Stomach (tissue), 19 donors: ENCODE measurements around the gene LRIG2. TPM values are rescaled to one million over a fixed set of nuclear protein-coding genes. Genes with fewer than 3 reads are reported as not detected.
"Not testable (repeated sequence)": the region's sequence is repeated elsewhere in the genome, so short reads cannot be mapped to it uniquely, and the experiment has no call there.

Experiments
- DNase-seq, 2 donors: peaks; one replicate each; pipeline versions ENCODE4 v3.0.0 to v3.0.0-alpha.2; 2013 to 2019
- H3K27ac ChIP-seq, 5 donors: fragments of 200-600 bp in 4 of 5; sonication (generic) in 4 of 5; one replicate each; pipeline ENCODE4 v1.5.1; 2013 to 2019; ENCODE audit warnings: mild to moderate bottlenecking in 1 of 5, moderate library complexity in 1 of 5
- H3K27me3 ChIP-seq, 3 donors: fragments of 200-600 bp; sonication (generic); one replicate each; pipeline ENCODE4 v1.5.1; 2017 to 2019; ENCODE audit warnings: mixed run types in 1 of 3
- H3K36me3 ChIP-seq, 4 donors: fragments of 200-600 bp; sonication (generic); 1 replicate in 3 of 4; 2 replicates in 1 of 4; pipeline ENCODE4 v1.5.1; 2016 to 2019
- H3K4me1 ChIP-seq, 4 donors: fragments of 200-600 bp; sonication (generic); one replicate each; pipeline ENCODE4 v1.5.1; 2016 to 2019
- H3K4me3 ChIP-seq, 4 donors: fragments of 200-600 bp; sonication (generic) in 3 of 4; one replicate each; pipeline ENCODE4 v1.5.1; 2016 to 2019; ENCODE audit warnings: mild to moderate bottlenecking in 1 of 4
- H3K9me3 ChIP-seq, 4 donors: fragments of 200-600 bp; sonication (generic); one replicate each; pipeline ENCODE4 v1.5.1; 2016 to 2019
- CTCF ChIP-seq, 7 experiments: fragments of 450-650 bp in 4 of 7; fragments of 200-600 bp in 3 of 7; sonication (generic) in 3 of 7; IDR thresholded peaks; one replicate each; pipeline ENCODE4 v1.5.1; 2016 to 2019; ENCODE audit warnings: antibody characterized with exemption in 7 of 7, control low read depth in 2 of 7, mild to moderate bottlenecking in 1 of 7
- EP300 ChIP-seq: sonication (generic); formaldehyde crosslinking; IDR thresholded peaks from one replicate; pipeline ENCODE4 v1.6.1; 2017; ENCODE audit warnings: antibody characterized with exemption
- POLR2A ChIP-seq, 4 donors: fragments of 450-650 bp; IDR thresholded peaks; one replicate each; pipeline ENCODE4 v1.6.1; 2016; ENCODE audit warnings: antibody characterized with exemption in 4 of 4, control low read depth in 2 of 4, mild to moderate bottlenecking in 1 of 4, moderate library complexity in 1 of 4
- POLR2AphosphoS5 ChIP-seq, 3 donors: sonication (generic); formaldehyde crosslinking; IDR thresholded peaks; one replicate each; pipeline ENCODE4 v1.6.1; 2016; ENCODE audit warnings: antibody characterized with exemption in 3 of 3
- WGBS, 5 donors: extraction: QIAGEN DNeasy Blood & Tissue Kit in 3 of 5; methylation state at CpG; one replicate each; pipeline versions ENCODE4 v1.1.5 to v1.1.7; 2013 to 2018; 5-methylcytosine and 5-hydroxymethylcytosine counted together
- intact Hi-C: fragments of 100-400 bp; cut with DNase I; formaldehyde crosslinking; loops from one replicate; pipeline ENCODE4 v1.15.1; 2023; ENCODE audit warnings: low total_unique reads
- long read RNA-seq, 10 donors: transcript quantifications; one replicate each; lab custom pipeline, GENCODE V29; 2026
- polyA plus RNA-seq, 3 donors: library from polyadenylated mRNA; stranded (reverse); fragments of 200-250 nt; gene quantifications; one replicate each; pipeline ENCODE4 v1.2.3, GENCODE V29; 2013
- total RNA-seq, 5 donors: library from RNA; depleted of rRNA; stranded (reverse); fragments of >200 nt; gene quantifications; one replicate each; pipeline versions ENCODE4 v1.1.0 to v1.2.3, GENCODE V29; 2014 to 2016
- donor health status: healthy with polysubstance abuse.
- donor health status: Bipolar disorder and iron deficiency.
- donor health status: healthy.

The LRIG2 gene
- 10 to 100 TPM; 11.7 to 47.0 (median 15.6) TPM for total RNA-seq
- polyA plus RNA-seq = 1 to 10 TPM in 2 of 3 donors, under 1 TPM in 1; 0.87 to 3.1 (median 2.1) TPM
- long read RNA-seq, donor 1 = 0 reads
- long read RNA-seq, donor 2 = 0 reads
- long read RNA-seq, donor 3 = 0 reads
- long read RNA-seq, donor 4 = 0 reads
- long read RNA-seq, donor 5, partial matches to known transcripts = 7 of 7 reads
- long read RNA-seq, donor 5, other reads (novel, unspliced or antisense) = 0 of 7 reads
- long read RNA-seq, donor 6 = 0 reads
- long read RNA-seq, donor 7 = 0 reads
- long read RNA-seq, donor 8 = 0 reads
- long read RNA-seq, donor 9 = 0 reads
- long read RNA-seq, donor 10, full-length matches to known transcripts = 1 of 1 reads
- long read RNA-seq, donor 10, partial matches to known transcripts = 0 of 1 reads
- long read RNA-seq, donor 10, other reads (novel, unspliced or antisense) = 0 of 1 reads

- H3K36me3 ChIP-seq = peaks cover 0 to 11% (median 10%) of the 10 kb centered on the region in 4 donors
- peaks cover 21 to 46% (median 37%) of the 10 kb centered on the region in 4 donors for H3K4me1 ChIP-seq
- TF ChIP-seq POLR2AphosphoS5 (IDR thresholded peaks at IDR 0.05) (peak; percentile 64 to 96 (median 91)), EP300 (no peak), POLR2A (IDR thresholded peaks at IDR 0.05) (peak in 1 of 4 donors; percentile 73), CTCF (IDR thresholded peaks at IDR 0.05) (peak in 5 of 7 experiments; percentile 79 to 93 (median 88))
- DNase-seq = peak; percentile 99
- H3K27me3 ChIP-seq = no peaks in the 10 kb centered on the region
- peak within 1 kb of the TSS; percentile 81 to 90 (median 88) for H3K4me3 ChIP-seq
- 0% methylated on average over 29 to 49 of the region's 49 CpGs for WGBS, 5 donors
- no peaks in the 10 kb centered on the region for H3K9me3 ChIP-seq
- intact Hi-C loops = no loop called here
- peak within 1 kb of the TSS; percentile 92 to 96 (median 94) for H3K27ac ChIP-seq
These were observed at the start of gene LRIG2 for GRCh38 chr1:113072757-113073478. Gene LRIG2 (plus strand): TSS chr1:113073198. CDS start chr1:113073407, 209 bp downstream.

GRCh38 chr1:113023316-113023715 is 49.7 kb upstream of the LRIG2 start:
- intact Hi-C loops, H3K36me3 ChIP-seq, H3K4me3 ChIP-seq, H3K27me3 ChIP-seq, DNase-seq, H3K27ac ChIP-seq, H3K9me3 ChIP-seq: not testable (repeated sequence)
- WGBS, 5 donors = 96 to 99% (median 98%) methylated on average over 4 of the region's 4 CpGs
- peaks cover 0 to 12% (median 3%) of the 10 kb centered on the region in 4 donors for H3K4me1 ChIP-seq

GRCh38 chr1:113027007-113027406 is 46.0 kb upstream of the LRIG2 start:
- intact Hi-C loops = no loop called here
- WGBS, 5 donors = 77 to 88% (median 82%) methylated on average over 5 of the region's 5 CpGs
- TF ChIP-seq POLR2A (IDR thresholded peaks at IDR 0.05) = no peak
- TF ChIP-seq CTCF (IDR thresholded peaks at IDR 0.05) = no peak
- TF ChIP-seq POLR2AphosphoS5 (IDR thresholded peaks at IDR 0.05) = no peak
- TF ChIP-seq EP300 = no peak

GRCh38 chr1:113027449-113027848 is 45.5 kb upstream of the LRIG2 start:
- Histone ChIP-seq H3K27ac (no peak overlapping the region), H3K27me3 (no peaks in the 10 kb centered on the region), H3K4me3 (no peak overlapping the region), H3K4me1 (no peaks in the 10 kb centered on the region), H3K9me3 (no peaks in the 10 kb centered on the region), H3K36me3 (no peaks in the 10 kb centered on the region)
- no peak for TF ChIP-seq EP300
- intact Hi-C loops = no loop called here
- no peak for DNase-seq

More at GRCh38 chr1:113027007-113027406, 46.0 kb upstream of the LRIG2 start:
- Histone ChIP-seq H3K9me3 (no peaks in the 10 kb centered on the region), H3K27ac (no peak overlapping the region), H3K27me3 (no peaks in the 10 kb centered on the region), H3K36me3 (no peaks in the 10 kb centered on the region), H3K4me3 (no peak overlapping the region), H3K4me1 (no peaks in the 10 kb centered on the region)
- no peak for DNase-seq

- intact Hi-C loops = no loop called here
- H3K36me3 ChIP-seq = no peaks in the 10 kb centered on the region
- TF ChIP-seq POLR2A (IDR thresholded peaks at IDR 0.05) (no peak), EP300 (no peak), CTCF (IDR thresholded peaks at IDR 0.05) (no peak), POLR2AphosphoS5 (IDR thresholded peaks at IDR 0.05) (no peak)
- H3K9me3 ChIP-seq = no peaks in the 10 kb centered on the region
- H3K4me3 ChIP-seq = no peak overlapping the region
- no peak overlapping the region for H3K27ac ChIP-seq
- H3K4me1 ChIP-seq = no peaks in the 10 kb centered on the region
- no peak for DNase-seq
- WGBS, 5 donors = 29 to 58% (median 53%) methylated on average over 1 of the region's 1 CpG
- no peaks in the 10 kb centered on the region for H3K27me3 ChIP-seq
These were observed 43.2 kb upstream of the LRIG2 start for GRCh38 chr1:113029822-113030221.
